GM18909 (cell line): ENCODE data around the gene IAH1.

Source experiments
- ATAC-seq: cut with Tn5 transposase; IDR thresholded peaks from one replicate; pipeline ENCODE4 v1.9.1; 2021; ENCODE audit warnings: mild to moderate bottlenecking; ENCODE audit not compliant: unreplicated experiment, poor library complexity

The IAH1 gene

GRCh38 chr2:9474361-9475057 is at the start of gene IAH1:
TSS of gene IAH1 (plus strand) at chr2:9474551. CDS start at chr2:9474567, 16 bp downstream.
- ATAC-seq, result peak; percentile 76

- no peak for ATAC-seq
Observed at GRCh38 chr2:9428965-9429577, 45.3 kb upstream of the IAH1 start.

- no peak for ATAC-seq
Observed at GRCh38 chr2:9430316-9431293, 43.7 kb upstream of the IAH1 start.

GRCh38 chr2:9434489-9434888 is 39.9 kb upstream of the IAH1 start:
- ATAC-seq, result no peak

GRCh38 chr2:9439536-9439935 is 34.8 kb upstream of the IAH1 start:
- ATAC-seq, result no peak

- ATAC-seq, result no peak
Observed at GRCh38 chr2:9440058-9440727, 34.2 kb upstream of the IAH1 start.

- ATAC-seq, result no peak
Observed at GRCh38 chr2:9441556-9441955, 32.8 kb upstream of the IAH1 start.

- no peak for ATAC-seq
Observed at GRCh38 chr2:9443526-9443925, 30.8 kb upstream of the IAH1 start.

- ATAC-seq, result no peak
Observed at GRCh38 chr2:9445089-9445488, 29.3 kb upstream of the IAH1 start.

GRCh38 chr2:9451231-9451630 is 23.1 kb upstream of the IAH1 start:
- ATAC-seq, result no peak

GRCh38 chr2:9460441-9461017 is 13.8 kb upstream of the IAH1 start:
- ATAC-seq, result no peak

- no peak for ATAC-seq
Observed at GRCh38 chr2:9461079-9461478, 13.3 kb upstream of the IAH1 start.

- ATAC-seq, result no peak
Observed at GRCh38 chr2:9462313-9462712, 12.0 kb upstream of the IAH1 start.

- no peak for ATAC-seq
Observed at GRCh38 chr2:9462886-9463697, 11.3 kb upstream of the IAH1 start.

GRCh38 chr2:9463698-9464034 is 10.7 kb upstream of the IAH1 start:
- ATAC-seq, result no peak

GRCh38 chr2:9465170-9465569 is 9.2 kb upstream of the IAH1 start:
- ATAC-seq, result no peak

- no peak for ATAC-seq
Observed at GRCh38 chr2:9466147-9466683, 8.1 kb upstream of the IAH1 start.

- no peak for ATAC-seq
Observed at GRCh38 chr2:9467687-9468086, 6.7 kb upstream of the IAH1 start.

GRCh38 chr2:9471206-9471605 is 3.1 kb upstream of the IAH1 start:
- no peak for ATAC-seq
